HL-60/S4 (cell line): Measurements from ENCODE around the gene TMEM169.
"Not testable (repeated sequence)": the region's sequence is repeated elsewhere in the genome, so short reads cannot be mapped to it uniquely, and the experiment has no call there.

ENCODE experiments used
- in situ Hi-C: fragments of 300-500 bp; cut with MboI; formaldehyde crosslinking; loops from 2 replicates; pipeline ENCODE4 v1.14.3; 2022; ENCODE audit warnings: low sequenced_read_pairs

The TMEM169 gene

DNA sequence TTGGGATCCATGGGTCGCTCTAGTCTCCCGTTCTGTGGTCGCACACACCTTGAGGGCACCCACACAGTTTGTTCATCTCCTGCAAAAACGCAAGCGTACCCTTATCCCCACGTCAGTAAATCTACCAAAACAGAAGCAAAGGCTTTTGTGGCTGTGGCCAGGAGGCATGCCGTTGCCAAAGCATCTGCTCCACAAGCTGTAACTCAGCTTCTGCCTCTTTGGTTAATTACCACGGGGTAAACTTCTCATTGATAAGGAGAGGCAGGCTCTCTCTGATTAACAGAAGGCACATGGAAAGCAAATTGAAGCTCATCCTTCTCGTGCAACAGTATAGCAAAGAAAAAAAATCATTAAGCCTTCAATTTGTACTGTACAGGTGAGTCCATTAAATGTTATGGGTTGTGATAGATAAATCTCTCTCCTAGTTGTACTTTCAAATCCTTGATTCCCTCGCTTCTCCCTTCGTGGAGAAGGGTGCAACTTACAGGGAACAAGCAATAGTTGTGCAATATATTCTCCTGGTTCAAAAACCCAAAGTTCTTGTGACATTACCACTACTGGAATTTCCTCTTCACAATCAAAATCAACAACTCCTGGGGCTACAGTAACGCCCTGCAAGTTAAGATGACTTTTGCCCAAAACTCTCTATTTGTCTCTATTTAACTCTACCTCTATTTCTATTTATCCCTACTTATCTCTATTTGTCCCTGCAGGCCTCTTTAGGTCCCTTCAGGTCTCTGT, 10.4 kb upstream of the TMEM169 start:
- in situ Hi-C loops: no loop called here

DNA sequence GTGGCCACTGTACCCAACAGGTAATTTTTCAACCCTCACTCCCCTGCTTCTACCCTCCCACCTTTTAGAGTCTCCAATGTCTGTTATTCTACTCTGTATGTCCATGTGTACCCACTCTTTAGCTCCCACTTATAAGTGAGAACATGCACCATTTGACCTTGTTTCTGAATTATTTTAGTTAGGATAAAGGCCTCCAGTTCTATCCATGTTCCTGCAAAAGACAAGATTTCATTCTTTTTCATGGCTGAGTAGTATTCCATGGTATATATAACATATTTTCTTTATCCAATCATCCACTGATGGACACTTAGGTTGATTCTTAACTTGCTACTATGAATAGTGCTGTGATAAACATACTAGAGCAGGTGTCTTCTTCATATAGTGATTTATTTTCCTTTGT, 9.2 kb upstream of the TMEM169 start:
- in situ Hi-C loops: no loop called here

DNA sequence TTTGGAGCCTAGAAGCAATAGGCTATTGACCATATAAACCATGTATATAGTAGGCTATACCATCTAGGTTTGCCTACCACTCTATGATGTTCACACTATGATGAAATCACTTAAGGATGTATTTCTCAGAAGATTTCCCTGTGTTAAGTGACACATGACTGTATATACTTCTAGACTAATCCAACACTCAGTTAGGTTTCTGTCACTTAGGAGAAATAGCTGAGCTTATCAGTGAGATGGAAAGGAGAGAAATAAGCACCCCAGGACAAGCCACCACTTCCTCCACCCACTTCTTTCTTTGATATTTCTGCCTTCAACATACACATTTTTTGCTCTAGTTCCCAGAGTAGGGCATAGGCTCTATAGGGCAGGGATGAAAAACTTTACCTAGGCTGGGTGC, 7.9 kb upstream of the TMEM169 start:
- in situ Hi-C loops: no loop called here

DNA sequence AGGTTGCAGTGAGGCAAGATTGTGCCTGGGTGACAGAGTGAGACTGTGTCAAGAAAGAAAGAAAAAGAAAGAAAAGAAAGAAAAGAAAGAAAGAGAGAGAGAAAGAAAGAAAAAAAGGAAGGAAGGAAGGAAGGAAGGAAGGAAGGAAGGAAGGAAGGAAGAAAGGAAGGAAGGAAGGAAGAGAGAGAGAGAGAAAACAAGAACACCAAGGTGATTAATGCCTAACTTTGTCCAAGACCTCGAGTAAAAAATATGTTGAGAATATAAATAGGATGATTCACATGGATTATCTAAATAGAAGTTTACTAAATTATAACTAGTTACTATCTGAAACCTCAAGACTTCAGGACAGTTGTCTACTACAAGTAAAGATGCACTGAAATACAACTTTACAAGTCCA, 7.3 kb upstream of the TMEM169 start:
- in situ Hi-C loops: no loop called here

DNA sequence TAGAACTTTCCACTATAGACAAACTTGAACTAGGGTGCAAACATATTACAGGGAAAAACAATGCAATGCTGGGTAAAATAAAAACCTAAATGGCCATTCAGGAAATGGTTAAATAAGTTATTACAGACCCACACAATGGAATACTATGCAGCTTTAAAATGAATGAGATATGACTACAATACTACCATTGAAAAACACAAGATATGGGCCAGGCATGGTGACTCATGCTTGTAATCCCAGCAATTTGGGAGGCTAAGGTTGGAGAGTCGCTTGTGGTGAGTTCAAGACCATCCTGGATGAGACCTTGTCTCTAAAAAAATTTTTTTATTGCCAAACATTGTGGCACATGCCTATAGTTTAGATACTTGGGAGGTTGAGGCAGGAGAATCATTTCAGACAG, 6.9 kb upstream of the TMEM169 start:
- in situ Hi-C loops: no loop called here

DNA sequence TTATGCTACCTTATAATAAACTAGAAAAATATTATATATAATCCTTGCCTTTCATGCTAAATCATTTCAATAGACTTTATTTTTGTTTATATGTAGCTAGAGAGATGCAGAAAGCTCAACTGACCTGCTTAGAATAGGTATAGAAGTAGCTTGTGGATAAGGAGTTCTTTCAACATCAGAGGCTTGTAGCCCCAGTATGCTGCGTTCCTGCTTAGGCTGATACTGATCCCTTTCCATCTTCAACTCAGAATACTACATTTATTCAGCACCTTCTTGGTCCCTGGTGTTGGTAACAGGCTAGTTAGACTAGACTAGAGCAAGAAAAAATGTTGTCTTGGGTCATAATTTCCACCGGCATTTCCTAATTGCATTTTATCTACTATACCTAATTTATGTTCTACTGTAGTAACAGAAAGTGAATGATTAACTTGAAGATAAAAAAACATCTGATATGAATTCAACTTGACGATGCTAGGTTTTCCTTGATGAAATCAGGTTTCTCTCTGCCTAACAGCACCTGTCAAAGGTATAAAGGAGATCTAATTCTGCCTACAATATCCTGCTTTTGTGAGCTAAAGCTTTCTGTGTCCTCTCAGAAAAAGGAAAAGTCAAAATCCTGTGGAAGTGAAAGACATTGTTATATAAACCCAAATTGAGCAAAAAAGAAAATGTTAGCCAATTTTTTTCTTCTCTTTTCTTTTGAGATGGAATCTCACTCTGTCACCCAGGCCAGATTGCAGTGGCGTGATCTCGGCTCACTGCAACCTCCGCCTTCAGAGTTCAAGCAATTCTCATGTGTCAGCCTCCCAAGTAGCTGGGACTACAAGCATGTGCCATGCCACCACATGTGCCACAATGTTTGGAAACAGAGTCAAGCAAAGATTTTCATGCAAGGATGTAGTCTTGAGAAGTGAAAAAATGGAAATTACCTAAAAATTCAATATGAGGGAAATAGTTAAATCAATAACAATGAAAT, 5.9 kb upstream of the TMEM169 start:
- in situ Hi-C loops: no loop called here

DNA sequence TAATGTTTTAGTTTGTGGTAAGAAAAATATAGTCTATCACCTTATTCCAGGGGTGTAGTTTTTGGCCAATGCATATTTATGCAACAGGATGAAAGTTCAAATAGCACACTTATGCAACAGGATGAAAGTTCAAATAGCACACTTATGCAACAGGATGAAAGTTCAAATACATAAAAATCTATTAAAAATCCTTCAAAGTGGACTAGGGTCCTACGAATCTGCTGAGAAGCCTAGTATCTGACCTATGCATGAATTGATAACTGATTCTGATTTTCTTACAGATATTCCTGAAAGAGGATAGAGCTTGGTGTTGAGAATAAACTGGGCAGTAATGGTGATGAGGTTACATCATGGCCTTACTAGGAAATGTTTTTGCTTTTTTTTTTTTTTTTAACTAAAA, 2.9 kb upstream of the TMEM169 start:
- in situ Hi-C loops: no loop called here

DNA sequence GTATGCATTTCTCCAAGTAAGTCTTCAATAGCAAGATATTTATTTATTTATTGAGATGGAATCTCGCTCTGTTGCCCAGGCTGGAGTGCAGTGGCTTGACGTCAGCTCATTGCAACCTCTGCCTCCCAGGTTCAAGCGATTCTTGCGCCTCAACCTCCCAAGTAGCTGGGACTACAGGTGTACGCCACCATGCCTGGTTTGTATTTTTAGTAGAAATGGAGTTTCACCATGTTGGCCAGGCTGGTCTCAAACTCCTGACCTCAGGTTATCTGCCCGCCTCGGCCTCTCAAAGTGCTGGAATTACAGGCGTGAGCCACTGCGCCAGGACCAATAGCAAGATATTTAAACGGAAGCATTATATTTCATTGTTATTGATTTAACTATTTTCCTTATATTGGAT, 1.7 kb upstream of the TMEM169 start:
- in situ Hi-C loops: not testable (repeated sequence)

DNA sequence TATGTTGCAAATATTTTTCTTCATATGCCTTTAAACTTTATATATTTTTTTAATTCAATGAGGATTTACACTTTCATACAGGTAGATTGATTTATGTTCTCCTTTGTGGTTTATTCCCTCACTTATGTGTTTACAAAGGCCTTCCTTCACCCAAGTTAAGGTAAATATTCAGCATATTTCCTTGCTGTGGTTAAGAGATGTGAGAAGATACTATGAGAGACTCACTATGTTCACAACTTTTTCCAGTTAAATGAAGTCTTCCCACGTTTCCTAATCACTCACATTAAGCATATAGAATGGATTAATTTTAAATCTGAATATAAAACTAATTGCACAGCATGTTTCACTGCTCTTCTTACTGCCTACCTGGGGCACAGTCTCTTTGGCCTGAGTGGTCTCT, 707 bp upstream of the TMEM169 start:
- in situ Hi-C loops: no loop called here

DNA sequence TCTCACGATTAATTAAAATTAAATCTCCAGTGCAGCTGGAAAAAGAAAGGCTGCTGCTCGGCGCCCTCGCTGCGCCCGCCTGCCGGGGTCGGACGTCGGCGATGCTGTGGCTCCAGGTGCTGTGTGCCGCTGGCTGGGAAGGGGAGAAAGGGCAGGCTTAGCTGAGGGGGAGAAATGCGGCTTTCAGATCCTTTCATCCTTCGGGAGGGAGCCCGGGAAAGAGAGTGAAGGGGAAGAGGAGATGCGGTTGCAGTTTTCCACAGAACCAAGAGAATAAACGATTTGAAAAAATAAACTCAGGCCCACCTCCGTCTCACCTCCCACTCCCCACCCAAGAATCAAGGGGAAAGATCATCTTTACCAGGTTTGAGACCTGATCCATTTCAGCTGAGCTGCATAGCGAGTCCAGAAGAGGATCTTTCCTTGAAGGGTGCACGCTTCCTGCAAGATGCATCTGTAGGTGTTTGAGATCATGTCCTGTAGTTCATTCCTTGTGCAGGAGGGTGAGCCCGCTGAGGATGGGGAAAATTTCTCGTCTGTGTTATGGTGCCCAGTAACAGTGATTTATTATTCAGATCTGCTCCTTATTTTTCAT, 495 bp downstream of the TMEM169 start:
- in situ Hi-C loops: no loop called here

DNA sequence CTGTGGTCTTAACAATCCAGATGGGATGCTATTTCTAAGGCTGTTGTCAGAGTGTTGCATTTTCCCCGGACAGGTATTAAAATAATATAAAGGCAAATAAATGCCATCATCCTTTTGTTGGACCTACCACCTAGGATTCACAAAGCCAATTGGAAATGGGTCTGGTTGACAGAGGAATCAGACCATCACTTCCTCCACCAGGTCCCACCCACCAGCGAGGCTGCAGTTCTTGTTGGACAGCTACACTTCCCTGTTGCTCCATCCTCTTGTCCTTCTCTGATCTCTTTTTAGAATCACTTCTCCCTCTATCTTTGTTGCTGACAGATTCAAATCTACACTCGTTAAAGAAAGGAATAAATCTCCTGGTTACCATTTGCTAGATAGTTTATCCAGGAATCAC, 1.1 kb downstream of the TMEM169 start:
- in situ Hi-C loops: no loop called here

DNA sequence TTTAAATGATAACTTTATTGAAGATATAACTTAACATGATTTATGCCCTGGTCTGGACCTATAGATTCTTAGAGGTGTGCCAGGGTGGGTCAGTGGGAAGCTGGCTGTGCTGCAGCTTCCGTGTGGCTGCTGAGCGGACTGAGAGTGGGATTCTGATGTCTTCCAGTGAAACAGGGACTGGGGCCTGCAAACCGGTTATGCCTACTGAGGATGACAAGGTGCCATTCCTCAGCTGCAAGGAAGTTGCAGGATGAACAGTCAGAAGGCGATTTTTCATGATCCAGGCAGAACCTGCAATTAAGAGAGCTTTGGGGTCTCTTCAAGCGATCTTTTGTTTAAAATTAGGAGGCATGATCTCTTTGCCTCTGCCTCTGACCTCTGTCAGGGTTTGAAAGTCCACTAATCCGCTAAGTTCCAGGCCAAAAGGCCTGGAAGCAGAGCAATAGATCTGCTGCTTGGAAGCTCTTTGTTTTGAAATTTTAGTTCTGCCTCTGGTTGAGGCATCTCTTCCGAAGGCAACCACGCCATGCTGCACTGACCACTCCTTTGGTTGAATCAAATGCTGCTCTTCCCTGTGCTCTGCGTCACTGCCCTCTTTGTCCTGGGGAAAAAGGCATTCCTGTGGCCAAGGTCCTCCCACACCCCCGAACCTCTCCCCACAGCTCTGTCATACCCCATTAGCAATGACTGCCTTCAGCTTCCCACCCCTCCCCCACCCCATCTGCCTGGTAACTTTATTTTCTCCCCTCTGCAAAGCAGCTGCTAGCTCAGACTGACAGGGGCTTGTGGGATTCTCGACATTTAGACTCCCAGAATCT, 2.0 kb downstream of the TMEM169 start:
- in situ Hi-C loops: no loop called here

DNA sequence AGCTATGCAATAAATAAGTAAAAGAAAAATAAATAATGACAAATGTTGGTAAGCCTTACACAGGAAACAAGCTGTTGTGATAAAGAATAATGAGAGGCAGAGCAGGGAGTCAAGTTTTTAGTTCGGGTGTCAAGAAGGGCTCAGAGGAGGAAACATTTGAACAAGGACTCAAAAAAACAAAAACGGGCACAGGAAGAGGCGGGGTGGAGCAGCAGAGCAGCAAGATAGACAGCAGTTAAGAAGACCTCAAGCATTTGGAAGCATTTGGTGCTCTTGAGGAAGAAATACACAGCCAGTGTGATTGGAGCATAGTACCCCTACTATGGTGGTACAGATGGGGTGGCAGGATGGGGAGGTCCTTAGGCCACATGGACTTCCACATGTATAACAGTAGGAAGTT, 2.8 kb downstream of the TMEM169 start:
- in situ Hi-C loops: no loop called here

DNA sequence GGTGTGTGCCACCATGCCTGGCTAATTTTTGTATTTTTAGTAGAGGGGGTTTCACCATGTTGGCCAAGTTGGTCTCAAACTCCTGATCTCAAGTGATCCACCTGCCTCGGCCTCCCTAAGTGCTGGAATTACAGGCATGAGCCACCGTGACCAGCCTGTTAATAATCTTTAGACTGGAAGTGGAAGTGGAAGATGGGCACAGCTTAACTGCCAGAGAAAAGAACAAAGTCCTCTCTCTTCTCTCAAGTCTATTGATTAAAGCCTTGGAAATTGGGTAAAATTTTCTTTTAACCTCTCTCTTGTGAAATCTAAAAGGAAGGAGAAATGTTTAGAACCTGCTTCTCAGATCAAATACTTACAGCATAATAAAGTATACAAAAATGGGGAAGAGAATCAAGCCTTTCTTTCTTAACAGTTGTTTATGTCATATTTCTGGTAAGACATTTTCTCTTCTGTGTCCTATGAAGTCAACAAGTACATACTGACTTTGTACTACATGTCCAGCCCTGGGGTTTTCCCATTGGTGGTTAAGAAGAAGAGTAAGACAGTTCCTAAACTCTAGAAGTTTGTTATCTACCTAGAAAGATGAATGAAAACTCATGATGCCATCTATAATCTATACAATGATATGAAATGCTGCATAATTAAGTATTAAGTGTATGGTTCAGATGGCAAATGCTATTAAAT, 4.6 kb downstream of the TMEM169 start:
- in situ Hi-C loops: no loop called here

DNA sequence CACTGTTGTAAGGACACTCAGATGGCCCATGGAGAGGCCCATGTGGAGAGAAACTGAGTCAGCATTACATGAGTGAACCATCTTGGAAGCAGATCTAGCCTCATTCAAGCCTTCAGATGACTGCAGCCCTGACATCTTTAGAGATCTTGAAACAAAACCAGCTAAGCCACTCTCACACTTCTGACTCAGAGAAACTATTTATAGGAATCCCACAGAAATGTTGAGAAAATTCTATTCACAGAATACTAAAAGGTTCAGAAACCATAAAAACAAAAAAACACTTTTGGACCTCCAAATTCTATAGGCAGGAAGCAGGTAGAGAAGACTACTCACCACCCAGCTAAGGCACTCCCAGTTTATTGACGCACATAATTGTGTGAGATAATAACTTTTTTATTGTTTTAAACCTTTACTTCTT, 8.7 kb downstream of the TMEM169 start:
- in situ Hi-C loops: no loop called here

DNA sequence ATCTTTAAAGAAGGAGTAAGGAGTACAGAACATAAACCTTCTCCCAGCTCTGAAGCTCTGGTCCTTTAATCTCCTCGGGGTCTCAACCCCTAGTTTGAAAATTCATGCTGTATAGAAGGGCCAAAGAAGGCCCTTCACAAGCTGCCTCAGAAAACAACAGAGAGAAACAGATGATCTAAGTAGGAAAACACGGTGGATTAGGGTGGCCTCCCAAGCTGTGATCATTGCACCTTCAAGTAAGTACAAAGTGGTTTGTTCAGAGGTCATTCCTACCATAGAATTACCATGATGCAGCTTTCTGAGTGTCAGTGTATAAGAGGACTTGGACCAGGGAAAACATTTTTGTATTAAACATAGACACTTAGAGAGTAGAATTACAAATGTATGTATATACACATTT, 10.9 kb downstream of the TMEM169 start:
- in situ Hi-C loops: no loop called here

DNA sequence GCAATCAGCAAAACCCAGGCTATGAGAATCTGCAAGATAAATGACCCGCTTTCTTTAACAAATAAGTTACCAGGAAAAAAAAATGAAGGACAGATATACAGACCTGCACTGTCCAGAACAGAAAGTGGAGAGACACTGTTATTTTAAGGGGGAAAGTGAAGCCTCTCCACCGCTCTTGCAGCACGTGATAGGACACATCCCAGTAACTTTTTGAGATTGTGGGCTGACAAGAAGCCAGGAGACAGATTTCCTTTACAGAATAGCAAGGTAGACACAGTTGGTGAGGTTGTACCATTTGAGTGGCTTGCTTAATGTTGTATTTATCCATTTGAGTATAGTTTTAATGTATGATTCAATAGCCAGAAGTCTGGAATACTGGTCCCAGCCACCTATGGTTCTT, 13.0 kb downstream of the TMEM169 start:
- in situ Hi-C loops: no loop called here

DNA sequence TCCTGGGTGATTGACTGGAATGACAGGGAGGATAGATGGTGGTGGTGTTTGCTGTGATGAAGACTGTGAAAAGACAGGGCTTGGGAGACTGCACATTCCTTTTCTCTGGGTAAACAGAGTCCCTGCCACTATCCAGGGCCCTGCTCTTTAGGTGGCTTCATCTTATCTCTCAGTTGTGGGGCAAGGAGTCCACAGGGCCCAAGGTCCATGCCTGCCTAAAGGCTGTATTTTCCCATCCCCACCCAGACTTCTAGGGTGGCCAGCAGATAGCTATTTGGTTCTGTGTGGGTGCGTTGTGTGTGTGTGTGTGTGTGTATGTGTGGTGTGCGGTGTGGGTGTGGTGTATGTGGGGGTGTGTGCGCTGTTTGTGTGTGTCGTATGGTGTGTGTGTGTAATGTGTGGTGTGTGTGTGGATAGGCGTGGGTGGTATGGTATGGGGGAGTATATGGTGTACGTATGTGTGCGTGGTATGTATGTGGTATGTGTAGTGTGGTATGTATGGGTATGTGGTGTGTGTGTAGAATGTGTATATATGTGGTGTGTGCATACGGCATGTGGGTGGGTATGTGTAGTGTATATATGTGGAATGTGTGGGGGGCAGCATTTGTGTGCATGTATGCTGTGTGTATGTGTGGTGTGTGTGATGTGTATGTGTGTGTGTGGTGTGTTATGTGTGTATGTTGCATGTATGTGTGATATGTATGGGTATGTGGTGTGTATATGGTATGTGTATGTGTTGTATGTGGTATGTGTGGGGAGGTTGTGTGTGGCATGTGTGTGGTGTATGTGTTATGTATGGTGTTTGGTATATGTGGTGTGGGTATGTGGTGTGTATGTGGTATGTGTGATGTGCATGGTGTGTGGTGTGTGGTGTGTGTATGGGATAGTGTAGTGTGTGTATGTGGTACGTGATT, 17.0 kb downstream of the TMEM169 start:
- in situ Hi-C loops: no loop called here

DNA sequence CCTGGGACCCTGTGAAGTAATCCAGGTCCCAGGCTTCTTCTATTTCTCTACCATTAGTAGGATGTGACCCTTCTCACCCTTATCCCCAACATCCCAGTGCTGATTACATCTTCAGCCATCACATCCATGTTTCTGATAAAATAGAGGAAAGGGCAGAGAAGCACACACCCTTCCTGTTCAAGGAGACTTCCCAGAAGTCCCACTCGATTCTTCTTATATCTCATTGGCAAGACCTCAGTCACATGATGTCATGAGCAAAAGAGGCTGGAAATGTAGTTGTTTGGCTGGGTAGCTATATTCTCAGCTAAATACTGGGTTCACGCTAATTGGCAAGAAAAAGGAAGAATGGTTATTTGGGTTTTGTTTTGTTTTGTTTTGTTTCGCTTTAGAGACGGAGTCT, 19.4 kb downstream of the TMEM169 start:
- in situ Hi-C loops: no loop called here
